Activated T-helper 17 cell treated with anti-CD3 and anti-CD28 coated beads, Interleukin-2, amount 50 U/mL, for 72 hours (primary cell): ENCODE data around the gene MMP3. TPM values are rescaled to one million over a fixed set of nuclear protein-coding genes. Genes with fewer than 3 reads are reported as not detected.

Experiments
- ATAC-seq: fragments of 150-1000 bp; cut with Tn5 transposase; replicated peaks from 2 replicates; pipeline ENCODE4 v1.10.0; 2021; ENCODE audit warnings: mild to moderate bottlenecking, moderate library complexity
- H3K27ac Mint-ChIP-seq: one replicate; pipeline ENCODE4 v1.8.0; 2022; ENCODE audit warnings: mixed read lengths
- H3K27me3 Mint-ChIP-seq: one replicate; pipeline ENCODE4 v1.8.0; 2022; ENCODE audit warnings: mixed read lengths
- H3K36me3 Mint-ChIP-seq: one replicate; pipeline ENCODE4 v1.8.0; 2022; ENCODE audit warnings: low read depth, mild to moderate bottlenecking, mixed read lengths
- H3K4me1 Mint-ChIP-seq: one replicate; pipeline ENCODE4 v1.8.0; 2022; ENCODE audit warnings: mixed read lengths
- H3K4me3 Mint-ChIP-seq: one replicate; pipeline ENCODE4 v1.8.0; 2022; ENCODE audit warnings: mild to moderate bottlenecking, mixed read lengths
- H3K9me3 Mint-ChIP-seq: one replicate; pipeline ENCODE4 v1.8.0; 2022; ENCODE audit warnings: mixed read lengths
- total RNA-seq, 2 donors: library from RNA; stranded (reverse); gene quantifications; one replicate each; pipeline ENCODE4 v1.2.3, GENCODE V29; 2022

The MMP3 gene
- total RNA-seq, 2 donors from 2014 or later = not detected

- Mint-ChIP-seq H3K4me1 (no peaks in the 10 kb centered on the region), H3K9me3 (no peaks in the 10 kb centered on the region), H3K4me3 (no peak overlapping the region), H3K27ac (no peak overlapping the region), H3K27me3 (peaks cover 12% of the 10 kb centered on the region), H3K36me3 (no peaks in the 10 kb centered on the region)
- no peak for ATAC-seq
Observed at GRCh38 chr11:102846292-102846691, 2.9 kb upstream of the MMP3 start.

DNA sequence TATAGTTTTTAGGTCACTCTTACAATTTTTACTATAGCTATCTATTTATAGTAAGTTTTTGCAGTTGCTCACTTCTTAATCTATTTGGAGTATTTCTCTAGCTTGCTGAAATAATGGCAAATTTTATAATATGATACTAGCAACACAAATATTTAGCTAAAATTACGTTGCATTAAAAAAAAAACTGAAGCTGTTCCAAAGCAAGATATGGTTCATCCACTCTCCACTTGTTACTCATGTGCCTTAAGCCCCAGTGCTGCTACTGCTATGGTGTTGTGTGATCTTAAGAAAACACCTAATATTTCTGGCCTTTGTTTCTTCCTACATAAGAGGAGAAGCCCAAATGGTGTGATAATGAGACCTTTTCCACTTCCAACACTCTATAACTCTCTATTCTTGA is 479 bp downstream of the MMP3 start:
- H3K9me3 Mint-ChIP-seq = no peaks in the 10 kb centered on the region
- H3K27ac Mint-ChIP-seq = no peak overlapping the region
- no peaks in the 10 kb centered on the region for H3K4me1 Mint-ChIP-seq
- H3K4me3 Mint-ChIP-seq = no peak overlapping the region
- H3K36me3 Mint-ChIP-seq = no peaks in the 10 kb centered on the region
- H3K27me3 Mint-ChIP-seq = peaks cover 12% of the 10 kb centered on the region
- ATAC-seq = no peak

GRCh38 chr11:102840018-102840417 is 3.4 kb downstream of the MMP3 start:
- ATAC-seq = no peak
- no peaks in the 10 kb centered on the region for H3K9me3 Mint-ChIP-seq
- H3K4me1 Mint-ChIP-seq = no peaks in the 10 kb centered on the region
- H3K27me3 Mint-ChIP-seq = peaks cover 10% of the 10 kb centered on the region
- no peak overlapping the region for H3K4me3 Mint-ChIP-seq
- H3K27ac Mint-ChIP-seq = no peak overlapping the region
- no peaks in the 10 kb centered on the region for H3K36me3 Mint-ChIP-seq

DNA sequence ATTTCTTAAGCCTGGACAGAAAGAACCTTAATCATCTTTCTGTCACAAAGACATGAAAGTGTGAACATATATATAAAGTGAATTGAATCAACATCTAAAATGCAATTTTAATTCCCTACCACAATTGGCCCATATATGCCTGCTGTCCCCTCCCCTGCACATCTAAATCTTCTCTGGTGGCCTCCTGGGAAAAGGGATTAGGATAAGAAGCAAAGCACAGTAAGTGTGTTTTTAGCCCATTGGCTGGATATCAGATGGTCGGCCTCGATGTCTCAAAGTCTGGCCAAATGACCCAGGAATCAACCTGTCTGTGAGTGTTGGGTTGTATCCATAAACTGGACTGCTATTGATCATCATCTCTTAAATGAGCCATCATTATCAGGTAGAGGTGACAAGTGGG is 5.8 kb downstream of the MMP3 start:
- Mint-ChIP-seq H3K27me3 (peaks cover 14% of the 10 kb centered on the region), H3K9me3 (no peaks in the 10 kb centered on the region), H3K4me3 (no peak overlapping the region), H3K36me3 (no peaks in the 10 kb centered on the region), H3K4me1 (no peaks in the 10 kb centered on the region), H3K27ac (no peak overlapping the region)
- no peak for ATAC-seq

- Mint-ChIP-seq H3K9me3 (no peaks in the 10 kb centered on the region), H3K36me3 (no peaks in the 10 kb centered on the region), H3K27ac (no peak overlapping the region), H3K4me3 (no peak overlapping the region), H3K27me3 (peaks cover 16% of the 10 kb centered on the region), H3K4me1 (no peaks in the 10 kb centered on the region)
- no peak for ATAC-seq
Observed at GRCh38 chr11:102837156-102837555, 6.3 kb downstream of the MMP3 start.

DNA sequence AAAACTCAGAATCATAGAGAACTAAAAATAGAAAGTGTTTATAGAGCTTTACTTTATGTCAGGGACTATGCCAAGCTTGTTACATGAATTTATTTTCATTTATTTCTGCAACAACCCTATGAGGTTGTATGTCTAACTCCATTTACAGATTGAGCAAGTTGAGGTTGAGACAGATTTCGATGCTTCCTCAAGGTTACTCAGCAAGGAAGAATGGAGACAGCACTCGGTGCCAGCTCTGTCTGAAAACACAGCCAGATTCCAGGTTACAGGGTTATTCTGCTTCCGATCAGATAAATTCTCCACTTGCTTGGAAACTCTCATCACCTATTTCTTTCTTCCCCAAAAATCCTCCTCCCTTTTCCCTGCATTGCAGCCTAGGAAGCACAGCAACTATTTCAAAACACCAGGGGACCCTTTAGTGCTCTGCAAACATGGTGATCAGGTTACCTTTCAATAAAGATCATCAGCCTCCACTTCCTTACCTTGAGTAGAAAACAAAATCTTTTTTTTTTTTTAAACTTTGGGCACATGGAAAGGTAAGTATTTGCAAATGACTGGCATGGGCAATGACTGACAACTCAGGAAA is 7.0 kb downstream of the MMP3 start:
- H3K27ac Mint-ChIP-seq = no peak overlapping the region
- no peaks in the 10 kb centered on the region for H3K9me3 Mint-ChIP-seq
- no peaks in the 10 kb centered on the region for H3K4me1 Mint-ChIP-seq
- ATAC-seq = no peak
- peaks cover 18% of the 10 kb centered on the region for H3K27me3 Mint-ChIP-seq
- no peak overlapping the region for H3K4me3 Mint-ChIP-seq
- H3K36me3 Mint-ChIP-seq = no peaks in the 10 kb centered on the region

DNA sequence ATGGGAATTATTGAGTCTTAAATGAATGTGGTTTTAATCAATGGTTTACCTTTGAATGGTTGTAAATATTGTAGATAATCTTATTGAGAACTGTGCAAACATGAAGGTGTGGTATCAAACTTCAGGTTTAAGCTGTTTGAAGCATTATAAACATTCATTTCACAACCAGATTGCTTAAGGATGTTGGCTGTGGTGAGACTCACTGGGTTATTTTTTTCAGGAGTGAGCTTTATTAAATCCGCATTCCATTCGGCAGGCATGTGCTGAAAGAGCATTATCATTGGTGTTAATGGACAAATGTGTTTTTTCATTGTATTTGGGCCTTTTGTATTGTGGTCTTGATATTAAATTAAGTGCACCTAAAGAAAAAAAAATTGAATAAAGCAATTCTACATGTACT is 9.7 kb downstream of the MMP3 start:
- ATAC-seq = no peak
- no peak overlapping the region for H3K4me3 Mint-ChIP-seq

GRCh38 chr11:102832612-102833011 is 10.8 kb downstream of the MMP3 start:
- no peak overlapping the region for H3K27ac Mint-ChIP-seq
- no peak overlapping the region for H3K4me3 Mint-ChIP-seq
- H3K4me1 Mint-ChIP-seq = no peaks in the 10 kb centered on the region
- no peaks in the 10 kb centered on the region for H3K9me3 Mint-ChIP-seq
- no peaks in the 10 kb centered on the region for H3K36me3 Mint-ChIP-seq
- no peak for ATAC-seq
- H3K27me3 Mint-ChIP-seq = peaks cover 31% of the 10 kb centered on the region

More for the DNA sequence above, 9.7 kb downstream of the MMP3 start:
- H3K4me1 Mint-ChIP-seq = no peaks in the 10 kb centered on the region
- H3K9me3 Mint-ChIP-seq = no peaks in the 10 kb centered on the region
- H3K27ac Mint-ChIP-seq = no peak overlapping the region
- peaks cover 31% of the 10 kb centered on the region for H3K27me3 Mint-ChIP-seq
- H3K36me3 Mint-ChIP-seq = no peaks in the 10 kb centered on the region

DNA sequence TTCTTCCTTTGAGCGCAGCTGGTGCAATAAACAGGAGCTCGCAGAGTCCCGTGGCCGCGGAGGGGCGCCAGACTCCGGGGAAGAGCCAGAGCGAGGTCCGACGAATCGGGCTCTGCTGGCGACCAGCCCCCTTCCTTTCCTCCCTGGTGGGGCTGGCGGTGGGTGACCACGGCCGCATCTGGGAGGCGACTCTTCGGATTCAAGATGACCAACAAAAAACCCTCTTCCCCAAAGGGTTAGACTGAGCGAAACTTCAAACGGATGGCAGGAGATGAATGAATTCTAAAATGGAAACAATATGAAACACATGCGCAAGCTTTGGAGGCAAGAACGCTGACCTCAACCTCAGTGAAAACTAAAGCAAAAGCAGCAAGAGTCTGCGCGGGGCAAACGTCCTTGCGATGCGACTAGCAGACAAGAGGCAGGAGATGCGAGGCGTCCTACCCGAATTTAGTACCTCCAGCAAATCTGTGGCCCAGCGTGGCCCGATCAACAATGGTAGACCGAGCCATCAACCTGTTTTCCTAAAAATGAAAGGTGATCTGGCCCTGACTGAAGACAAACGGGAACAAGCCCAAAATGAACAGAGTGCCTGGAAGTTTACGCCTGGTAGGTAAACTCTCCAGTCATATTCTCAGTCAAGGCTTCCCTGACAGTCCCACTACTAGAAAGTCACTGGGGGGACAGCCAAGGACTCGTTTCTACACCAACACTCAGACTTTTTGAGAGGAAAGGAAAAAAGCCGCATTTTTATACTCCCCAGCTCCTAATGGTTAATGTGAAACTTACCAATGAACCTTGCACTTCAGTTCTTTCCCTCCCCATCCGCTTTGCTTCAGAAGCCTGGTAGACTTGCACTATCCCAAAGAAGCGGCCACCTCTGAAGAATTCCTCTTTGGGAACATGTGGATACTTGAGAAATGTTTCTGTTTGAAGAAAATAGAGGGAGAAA is 11.6 kb downstream of the MMP3 start:
- Mint-ChIP-seq H3K4me1 (no peaks in the 10 kb centered on the region), H3K4me3 (no peak overlapping the region)

DNA sequence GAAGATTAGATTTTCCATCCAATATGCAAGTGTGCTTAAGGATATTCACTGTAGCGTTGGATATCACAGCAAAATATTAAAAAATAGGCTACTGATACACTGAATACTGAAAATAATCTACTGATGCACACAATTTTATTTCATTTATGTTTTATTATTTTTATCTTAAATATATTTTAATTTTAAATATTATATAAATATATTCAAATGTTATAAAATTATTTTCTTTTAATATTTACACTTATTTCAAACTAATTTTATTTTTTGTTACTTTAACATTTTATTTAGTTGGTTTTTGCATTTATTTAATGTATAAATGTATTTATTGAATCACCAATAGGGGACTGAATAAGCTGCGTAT is 12.3 kb downstream of the MMP3 start:
- Mint-ChIP-seq H3K36me3 (no peaks in the 10 kb centered on the region), H3K27me3 (peaks cover 38% of the 10 kb centered on the region), H3K4me1 (no peaks in the 10 kb centered on the region), H3K9me3 (no peaks in the 10 kb centered on the region), H3K27ac (no peak overlapping the region), H3K4me3 (no peak overlapping the region)
- ATAC-seq = no peak

More for the DNA sequence above, 11.6 kb downstream of the MMP3 start:
- H3K9me3 Mint-ChIP-seq = no peaks in the 10 kb centered on the region
- no peak for ATAC-seq
- H3K27ac Mint-ChIP-seq = no peak overlapping the region
- peaks cover 35% of the 10 kb centered on the region for H3K27me3 Mint-ChIP-seq
- no peaks in the 10 kb centered on the region for H3K36me3 Mint-ChIP-seq

- no peak overlapping the region for H3K27ac Mint-ChIP-seq
- H3K36me3 Mint-ChIP-seq = no peaks in the 10 kb centered on the region
- H3K4me1 Mint-ChIP-seq = no peaks in the 10 kb centered on the region
- H3K4me3 Mint-ChIP-seq = no peak overlapping the region
- ATAC-seq = no peak
- no peaks in the 10 kb centered on the region for H3K9me3 Mint-ChIP-seq
- H3K27me3 Mint-ChIP-seq = peaks cover 38% of the 10 kb centered on the region
Observed at GRCh38 chr11:102830001-102830727, 13.2 kb downstream of the MMP3 start.

GRCh38 chr11:102829316-102830000 is 14.0 kb downstream of the MMP3 start:
- H3K27ac Mint-ChIP-seq = no peak overlapping the region
- peaks cover 31% of the 10 kb centered on the region for H3K27me3 Mint-ChIP-seq
- H3K4me1 Mint-ChIP-seq = no peaks in the 10 kb centered on the region
- H3K9me3 Mint-ChIP-seq = no peaks in the 10 kb centered on the region
- ATAC-seq = no peak
- no peak overlapping the region for H3K4me3 Mint-ChIP-seq
- H3K36me3 Mint-ChIP-seq = no peaks in the 10 kb centered on the region

DNA sequence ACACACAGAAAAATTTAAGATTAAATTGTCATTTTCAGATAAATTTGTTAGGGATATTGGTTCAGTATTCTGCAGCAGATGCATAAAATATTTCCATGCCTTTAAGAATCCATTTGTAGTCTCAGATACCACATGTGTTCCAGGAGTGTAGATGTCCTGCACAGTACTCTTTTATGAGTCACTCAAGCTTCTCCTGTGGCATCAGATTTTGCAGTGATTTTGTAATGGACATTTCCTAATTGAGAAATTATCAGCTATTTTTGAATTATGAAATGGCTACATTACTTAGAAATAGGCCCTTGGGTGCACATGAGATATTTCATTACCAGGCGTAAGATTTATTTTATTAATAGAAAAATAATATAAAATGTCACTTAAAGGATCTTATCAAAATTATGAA is 18.9 kb downstream of the MMP3 start:
- H3K9me3 Mint-ChIP-seq = no peaks in the 10 kb centered on the region
- ATAC-seq = no peak
- no peaks in the 10 kb centered on the region for H3K4me1 Mint-ChIP-seq
- no peak overlapping the region for H3K27ac Mint-ChIP-seq
- H3K36me3 Mint-ChIP-seq = no peaks in the 10 kb centered on the region
- peaks cover 13% of the 10 kb centered on the region for H3K27me3 Mint-ChIP-seq
- H3K4me3 Mint-ChIP-seq = no peak overlapping the region

DNA sequence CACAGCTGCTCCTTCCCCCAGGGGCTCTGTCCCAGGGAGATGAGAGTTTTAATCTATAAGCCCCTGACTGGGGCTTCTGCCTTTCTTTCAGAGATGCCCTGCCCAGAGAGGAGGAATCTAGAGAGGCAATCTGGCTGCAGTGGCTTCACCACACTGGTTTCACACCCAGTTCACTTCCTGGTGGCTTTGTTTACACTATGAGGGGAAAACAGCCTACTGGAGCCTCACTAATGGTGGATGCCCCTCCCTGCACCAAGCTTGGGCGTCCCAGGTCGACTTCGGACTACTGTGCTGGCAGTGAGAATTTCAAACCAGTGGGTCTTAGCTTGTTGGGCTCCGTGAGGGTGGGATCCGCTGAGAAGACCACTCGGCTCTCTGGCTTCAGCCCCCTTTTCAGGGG is 23.9 kb downstream of the MMP3 start:
- Mint-ChIP-seq H3K4me1 (no peaks in the 10 kb centered on the region), H3K27ac (no peak overlapping the region), H3K9me3 (peaks cover 5% of the 10 kb centered on the region), H3K4me3 (no peak overlapping the region), H3K36me3 (no peaks in the 10 kb centered on the region), H3K27me3 (no peaks in the 10 kb centered on the region)
- no peak for ATAC-seq
